ENCODE results near the gene ROBO1.

DNA sequence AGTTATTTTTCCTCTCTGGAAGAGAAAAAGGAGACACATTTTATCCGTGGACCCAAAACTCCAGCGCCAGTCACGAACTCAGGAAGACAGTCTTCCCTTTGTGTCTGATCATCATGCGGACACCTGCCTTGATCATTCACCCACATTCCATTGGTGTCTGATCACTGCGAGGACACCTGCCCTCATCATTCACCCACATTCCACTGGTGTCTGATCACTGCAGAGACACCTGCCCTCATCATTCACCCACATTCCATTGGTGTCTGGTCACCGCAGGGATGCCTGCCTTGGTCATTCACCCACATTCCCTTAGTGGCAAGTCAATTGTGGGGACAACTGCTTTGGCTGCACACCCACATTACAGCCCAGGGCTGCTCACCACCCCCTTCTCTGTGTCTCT is 148.9 kb downstream of the ROBO1 start:
- no peak for TF ChIP-seq EZH2 (IDR thresholded peaks at IDR 0.05; ENCODE audit: borderline replicate concordance, low read depth, low read length, severe bottlenecking)
- TF ChIP-seq, protein P1, sequence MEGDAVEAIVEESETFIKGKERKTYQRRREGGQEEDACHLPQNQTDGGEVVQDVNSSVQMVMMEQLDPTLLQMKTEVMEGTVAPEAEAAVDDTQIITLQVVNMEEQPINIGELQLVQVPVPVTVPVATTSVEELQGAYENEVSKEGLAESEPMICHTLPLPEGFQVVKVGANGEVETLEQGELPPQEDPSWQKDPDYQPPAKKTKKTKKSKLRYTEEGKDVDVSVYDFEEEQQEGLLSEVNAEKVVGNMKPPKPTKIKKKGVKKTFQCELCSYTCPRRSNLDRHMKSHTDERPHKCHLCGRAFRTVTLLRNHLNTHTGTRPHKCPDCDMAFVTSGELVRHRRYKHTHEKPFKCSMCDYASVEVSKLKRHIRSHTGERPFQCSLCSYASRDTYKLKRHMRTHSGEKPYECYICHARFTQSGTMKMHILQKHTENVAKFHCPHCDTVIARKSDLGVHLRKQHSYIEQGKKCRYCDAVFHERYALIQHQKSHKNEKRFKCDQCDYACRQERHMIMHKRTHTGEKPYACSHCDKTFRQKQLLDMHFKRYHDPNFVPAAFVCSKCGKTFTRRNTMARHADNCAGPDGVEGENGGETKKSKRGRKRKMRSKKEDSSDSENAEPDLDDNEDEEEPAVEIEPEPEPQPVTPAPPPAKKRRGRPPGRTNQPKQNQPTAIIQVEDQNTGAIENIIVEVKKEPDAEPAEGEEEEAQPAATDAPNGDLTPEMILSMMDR (IDR thresholded peaks at IDR 0.05; ENCODE audit: borderline replicate concordance, extremely low read depth, low read length, poor library complexity, severe bottlenecking): no peak
